Endodermal cell (in vitro differentiated cells): ENCODE data around the gene FCHSD1. TPM values are rescaled to one million over a fixed set of nuclear protein-coding genes. Genes with fewer than 3 reads are reported as not detected.

ENCODE experiments used
- DNase-seq: peaks from one replicate; pipeline ENCODE4 v3.0.0-alpha.2; 2017
- H3K27ac ChIP-seq: 2 replicates; pipeline ENCODE4 v1.5.1; 2013; ENCODE audit warnings: mild to moderate bottlenecking, low read depth, low read length, moderate library complexity
- H3K27me3 ChIP-seq: 2 replicates; pipeline ENCODE4 v1.6.1; 2013; ENCODE audit warnings: mild to moderate bottlenecking, low read length, moderate library complexity; ENCODE audit not compliant: insufficient read depth, control insufficient read depth, poor library complexity, severe bottlenecking
- H3K36me3 ChIP-seq: 2 replicates; pipeline ENCODE4 v1.7.0; 2013; ENCODE audit warnings: mild to moderate bottlenecking, low read length, moderate library complexity; ENCODE audit not compliant: control insufficient read depth, insufficient read depth
- H3K4me1 ChIP-seq: one replicate; pipeline ENCODE4 v1.7.0; 2013; ENCODE audit warnings: low read length; ENCODE audit not compliant: control insufficient read depth, insufficient read depth
- H3K4me3 ChIP-seq: 2 replicates; pipeline ENCODE4 v1.5.1; 2013; ENCODE audit warnings: mild to moderate bottlenecking, low read length, moderate library complexity
- H3K9ac ChIP-seq: 2 replicates; pipeline ENCODE4 v1.6.1; 2013; ENCODE audit warnings: mild to moderate bottlenecking, low read length, moderate library complexity; ENCODE audit not compliant: poor library complexity, severe bottlenecking; ENCODE audit errors: extremely low read depth
- H3K9me3 ChIP-seq: 2 replicates; pipeline ENCODE4 v1.6.1; 2013; ENCODE audit warnings: mild to moderate bottlenecking, low read length, moderate library complexity; ENCODE audit not compliant: control insufficient read depth
- H3K27ac Mint-ChIP-seq: 2 replicates; pipeline ENCODE4 v1.8.0; 2020; ENCODE audit warnings: mixed read lengths
- H3K27me3 Mint-ChIP-seq: 2 replicates; pipeline ENCODE4 v1.8.0; 2021; ENCODE audit warnings: mild to moderate bottlenecking, mixed read lengths; ENCODE audit not compliant: insufficient read depth
- H3K36me3 Mint-ChIP-seq: 2 replicates; pipeline ENCODE4 v1.8.0; 2020; ENCODE audit warnings: low read depth, mixed read lengths
- H3K4me1 Mint-ChIP-seq: 2 replicates; pipeline ENCODE4 v1.8.0; 2020; ENCODE audit warnings: mixed read lengths
- H3K4me3 Mint-ChIP-seq: 2 replicates; pipeline ENCODE4 v1.8.0; 2020; ENCODE audit warnings: mild to moderate bottlenecking, moderate library complexity, mixed read lengths
- H3K9me3 Mint-ChIP-seq: 2 replicates; pipeline ENCODE4 v1.8.0; 2020; ENCODE audit warnings: mild to moderate bottlenecking, mixed read lengths
- WGBS, 2 experiments: methylation state at CpG; one replicate each; pipeline versions ENCODE4 v1.1.5 to v1.1.7; 2013; ENCODE audit warnings: missing lambda C conversion rate in 2 of 2, mixed read lengths in 1 of 2; ENCODE audit not compliant: insufficient coverage in 1 of 2, insufficient read length in 1 of 2; 5-methylcytosine and 5-hydroxymethylcytosine counted together
- total RNA-seq, 2 donors: library from RNA; stranded (reverse); fragmentation: NEBNext Ultra II Directional in 1 of 2; extraction: Animal tissue kit (Norgen Biotek cat#: 25700) in 1 of 2; gene quantifications; 2 replicates in 1 of 2; 3 replicates in 1 of 2; pipeline ENCODE4 v1.2.1, GENCODE V29; 2021
- TF ChIP-seq, protein P1 (sequence below): fragments of 200-600 bp; sonication (generic); conservative IDR thresholded peaks from 2 replicates; pipeline ENCODE4 v1.5.0; 2021; ENCODE audit warnings: antibody characterized with exemption, mild to moderate bottlenecking

The FCHSD1 gene
- total RNA-seq, 2 donors from 2014 or later: 34.8 to 41.7 TPM

DNA sequence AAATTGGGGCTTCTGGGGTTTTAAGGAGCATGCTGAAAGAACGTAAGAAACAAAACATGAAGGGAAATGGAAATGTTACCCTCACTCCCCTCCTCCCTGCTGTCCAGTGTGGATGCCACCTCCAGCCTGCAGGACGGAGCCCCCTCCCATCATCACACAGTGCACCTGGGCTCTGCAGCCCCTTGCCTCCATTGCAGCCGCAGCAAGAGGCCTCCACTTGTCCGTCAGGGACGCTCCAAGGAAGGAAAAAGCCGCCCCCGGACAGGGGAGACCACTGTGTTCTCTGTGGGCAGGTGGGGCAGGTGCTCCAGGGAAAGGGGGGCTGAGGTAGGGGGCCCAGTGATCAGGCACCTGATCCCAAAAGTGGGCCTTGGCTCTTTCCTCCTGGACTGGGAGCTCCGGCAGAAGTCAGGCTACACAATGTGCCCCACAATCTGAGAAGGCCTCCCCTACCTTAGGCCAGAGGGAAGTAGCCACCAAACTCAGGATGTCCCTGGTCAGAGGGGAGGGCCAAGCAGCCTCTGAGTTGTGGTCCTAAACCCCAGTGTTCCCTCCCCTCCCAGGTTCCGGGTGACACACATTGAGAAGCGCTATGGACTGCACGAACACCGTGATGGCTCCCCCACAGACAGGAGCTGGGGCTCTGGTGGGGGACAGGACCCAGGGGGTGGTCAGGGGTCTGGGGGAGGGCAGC lies 11.7 kb downstream of the FCHSD1 start:
- Histone ChIP-seq H3K4me1 (no peaks in the 10 kb centered on the region), H3K27ac (no peak overlapping the region), H3K4me3 (no peak overlapping the region), H3K27me3 (peaks cover 12% of the 10 kb centered on the region), H3K9me3 (no peaks in the 10 kb centered on the region), H3K9ac (no peak overlapping the region), H3K36me3 (peaks cover 7% of the 10 kb centered on the region)
- no peak overlapping the region for H3K4me3 Mint-ChIP-seq
- peaks cover 6% of the 10 kb centered on the region for H3K27me3 Mint-ChIP-seq
- no peak for DNase-seq
- peaks cover 12% of the 10 kb centered on the region for H3K36me3 Mint-ChIP-seq
- H3K4me1 Mint-ChIP-seq: peaks cover 19% of the 10 kb centered on the region
- no peaks in the 10 kb centered on the region for H3K9me3 Mint-ChIP-seq
- 83 to 87% methylated on average over 2 to 12 of the region's 12 CpGs for WGBS, 2 experiments
- TF ChIP-seq, protein P1, sequence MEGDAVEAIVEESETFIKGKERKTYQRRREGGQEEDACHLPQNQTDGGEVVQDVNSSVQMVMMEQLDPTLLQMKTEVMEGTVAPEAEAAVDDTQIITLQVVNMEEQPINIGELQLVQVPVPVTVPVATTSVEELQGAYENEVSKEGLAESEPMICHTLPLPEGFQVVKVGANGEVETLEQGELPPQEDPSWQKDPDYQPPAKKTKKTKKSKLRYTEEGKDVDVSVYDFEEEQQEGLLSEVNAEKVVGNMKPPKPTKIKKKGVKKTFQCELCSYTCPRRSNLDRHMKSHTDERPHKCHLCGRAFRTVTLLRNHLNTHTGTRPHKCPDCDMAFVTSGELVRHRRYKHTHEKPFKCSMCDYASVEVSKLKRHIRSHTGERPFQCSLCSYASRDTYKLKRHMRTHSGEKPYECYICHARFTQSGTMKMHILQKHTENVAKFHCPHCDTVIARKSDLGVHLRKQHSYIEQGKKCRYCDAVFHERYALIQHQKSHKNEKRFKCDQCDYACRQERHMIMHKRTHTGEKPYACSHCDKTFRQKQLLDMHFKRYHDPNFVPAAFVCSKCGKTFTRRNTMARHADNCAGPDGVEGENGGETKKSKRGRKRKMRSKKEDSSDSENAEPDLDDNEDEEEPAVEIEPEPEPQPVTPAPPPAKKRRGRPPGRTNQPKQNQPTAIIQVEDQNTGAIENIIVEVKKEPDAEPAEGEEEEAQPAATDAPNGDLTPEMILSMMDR: no peak
- no peak overlapping the region for H3K27ac Mint-ChIP-seq

DNA sequence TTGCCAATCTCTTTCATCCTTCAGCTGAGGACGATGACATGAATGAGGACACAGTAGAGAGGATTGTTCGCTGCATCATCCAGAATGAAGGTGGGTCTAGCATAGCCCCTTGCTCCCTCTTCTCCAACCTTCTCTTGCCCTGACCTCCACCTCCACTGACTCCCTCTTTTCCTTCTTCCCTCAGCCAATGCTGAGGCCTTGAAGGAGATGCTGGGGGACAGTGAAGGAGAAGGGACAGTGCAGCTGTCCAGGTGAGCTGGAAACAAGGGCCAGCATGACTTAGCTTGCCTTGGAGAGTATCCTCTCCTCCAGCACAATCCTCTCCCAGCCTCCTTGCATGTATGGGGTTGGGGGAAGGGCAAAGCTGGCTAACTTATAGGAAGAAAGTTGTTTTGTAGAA lies 12.4 kb downstream of the FCHSD1 start:
- Histone ChIP-seq H3K27me3 (peaks cover 12% of the 10 kb centered on the region), H3K4me3 (no peak overlapping the region), H3K9ac (no peak overlapping the region), H3K4me1 (no peaks in the 10 kb centered on the region), H3K36me3 (peaks cover 15% of the 10 kb centered on the region), H3K9me3 (no peaks in the 10 kb centered on the region), H3K27ac (no peak overlapping the region)
- Mint-ChIP-seq H3K27ac (no peak overlapping the region), H3K36me3 (peaks cover 5% of the 10 kb centered on the region), H3K4me1 (peaks cover 19% of the 10 kb centered on the region), H3K27me3 (peaks cover 6% of the 10 kb centered on the region), H3K4me3 (peak overlapping the region; percentile 91), H3K9me3 (no peaks in the 10 kb centered on the region)
- DNase-seq: no peak
- 80 to 100% methylated on average over 1 to 2 of the region's 2 CpGs for WGBS, 2 experiments
- TF ChIP-seq, protein P1: no peak

DNA sequence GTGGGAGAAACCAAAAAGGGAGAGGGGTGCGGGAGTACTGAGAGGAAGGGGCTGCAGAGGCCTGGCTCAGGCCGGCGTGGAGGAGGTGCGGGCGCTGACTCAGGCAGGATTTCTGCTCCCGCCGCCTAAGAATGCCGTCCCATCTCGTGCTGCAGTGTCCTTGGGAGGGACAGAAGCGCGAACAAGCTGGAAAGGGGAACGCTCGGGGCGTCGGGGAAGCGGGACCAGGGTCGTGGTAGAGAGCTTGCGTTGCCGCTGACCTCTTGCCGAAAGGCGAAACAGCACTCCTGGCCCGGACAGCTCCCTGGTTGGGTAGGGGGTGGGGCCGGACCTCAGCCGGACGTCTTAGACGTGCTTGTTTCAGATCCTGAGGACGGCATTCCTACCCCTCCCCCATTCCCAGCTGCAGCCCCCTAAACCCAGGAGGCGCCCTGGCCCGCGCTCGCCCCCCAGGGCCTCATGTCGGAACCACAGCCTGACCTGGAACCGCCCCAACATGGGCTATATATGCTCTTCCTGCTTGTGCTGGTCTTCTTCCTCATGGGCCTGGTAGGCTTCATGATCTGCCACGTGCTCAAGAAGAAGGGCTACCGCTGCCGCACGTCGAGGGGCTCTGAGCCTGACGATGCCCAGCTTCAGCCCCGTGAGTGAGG lies 13.3 kb downstream of the FCHSD1 start:
- no peaks in the 10 kb centered on the region for H3K4me1 ChIP-seq
- TF ChIP-seq, protein P1: peak; percentile 63
- Mint-ChIP-seq H3K27ac (no peak overlapping the region), H3K36me3 (peaks cover 6% of the 10 kb centered on the region), H3K9me3 (no peaks in the 10 kb centered on the region), H3K4me1 (peaks cover 19% of the 10 kb centered on the region), H3K27me3 (peaks cover 6% of the 10 kb centered on the region), H3K4me3 (peak overlapping the region; percentile 91)
- H3K9me3 ChIP-seq: no peaks in the 10 kb centered on the region
- H3K27ac ChIP-seq: no peak overlapping the region
- peaks cover 18% of the 10 kb centered on the region for H3K36me3 ChIP-seq
- H3K27me3 ChIP-seq: peaks cover 12% of the 10 kb centered on the region
- DNase-seq: peak; percentile 96
- 10 to 23% methylated on average over 11 to 40 of the region's 40 CpGs for WGBS, 2 experiments
- peak overlapping the region; percentile 96 for H3K4me3 ChIP-seq
- peak overlapping the region; percentile 11 for H3K9ac ChIP-seq
